ENCODE measurements around the gene CTNNA3.

GRCh38 chr10:66501356-66501755 is 1194.6 kb downstream of the CTNNA3 start:
- TF ChIP-seq POLR2A (IDR thresholded peaks at IDR 0.05), result no peak
- no peak for TF ChIP-seq CTCF (IDR thresholded peaks at IDR 0.05)

Measured in uterus (tissue), 2 donors.